GM18868 (cell line): Measurements from ENCODE around the gene SLC44A1.

Source experiments
- ATAC-seq: cut with Tn5 transposase; IDR thresholded peaks from one replicate; pipeline ENCODE4 v1.9.1; 2021; ENCODE audit warnings: mild to moderate bottlenecking, moderate library complexity; ENCODE audit not compliant: unreplicated experiment

The SLC44A1 gene

GRCh38 chr9:105331160-105331559 lies 86.7 kb downstream of the SLC44A1 start:
- no peak for ATAC-seq

- no peak for ATAC-seq
These were observed 87.3 kb downstream of the SLC44A1 start for GRCh38 chr9:105331755-105332154.

GRCh38 chr9:105332471-105332870 lies 88.0 kb downstream of the SLC44A1 start:
- no peak for ATAC-seq

GRCh38 chr9:105333076-105333475 lies 88.6 kb downstream of the SLC44A1 start:
- no peak for ATAC-seq

- no peak for ATAC-seq
These were observed 89.4 kb downstream of the SLC44A1 start for GRCh38 chr9:105333811-105334210.

DNA sequence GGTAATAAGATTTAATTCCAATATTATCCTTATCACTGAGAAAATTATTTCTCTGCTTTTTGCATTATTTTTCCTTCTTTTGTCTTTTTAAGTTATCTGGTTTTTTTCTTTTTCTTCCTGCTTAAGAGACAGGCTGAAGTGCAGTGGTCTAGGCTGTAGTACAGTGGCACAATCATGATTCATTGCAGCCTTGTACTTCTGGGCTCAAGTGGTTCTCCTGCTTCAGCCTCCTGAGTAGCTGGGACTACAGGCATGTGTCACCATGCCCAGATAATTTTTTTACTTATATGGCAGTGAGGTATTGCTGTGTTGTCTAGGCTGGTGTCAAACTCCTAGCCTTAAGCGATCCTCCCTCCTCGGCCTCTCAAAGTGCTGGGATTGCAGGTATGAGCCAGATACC lies 93.9 kb downstream of the SLC44A1 start:
- ATAC-seq = no peak

GRCh38 chr9:105339849-105340248 lies 95.4 kb downstream of the SLC44A1 start:
- ATAC-seq = no peak

GRCh38 chr9:105341434-105342146 lies 97.1 kb downstream of the SLC44A1 start:
- ATAC-seq = peak; percentile 90

- ATAC-seq = peak; percentile 20
These were observed 97.7 kb downstream of the SLC44A1 start for GRCh38 chr9:105342147-105342505.

DNA sequence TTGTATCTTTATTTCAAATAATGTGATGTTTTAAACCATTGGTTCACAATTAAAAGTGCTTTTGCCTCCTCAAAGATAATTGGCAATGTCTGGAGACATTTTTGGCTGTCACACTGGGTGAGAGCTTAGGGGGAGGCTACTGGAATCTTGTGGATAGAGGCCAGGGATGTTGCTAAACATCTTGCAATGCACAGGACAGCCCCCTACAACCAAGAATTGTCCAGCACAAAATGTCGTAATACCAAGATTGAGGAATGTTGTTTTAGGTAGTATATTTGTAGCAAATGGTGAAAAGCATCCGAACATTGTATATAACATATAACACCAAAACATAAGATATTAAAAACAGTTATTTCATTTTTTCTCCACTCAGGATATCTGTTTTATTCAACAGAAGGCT lies 99.8 kb downstream of the SLC44A1 start:
- ATAC-seq = no peak

DNA sequence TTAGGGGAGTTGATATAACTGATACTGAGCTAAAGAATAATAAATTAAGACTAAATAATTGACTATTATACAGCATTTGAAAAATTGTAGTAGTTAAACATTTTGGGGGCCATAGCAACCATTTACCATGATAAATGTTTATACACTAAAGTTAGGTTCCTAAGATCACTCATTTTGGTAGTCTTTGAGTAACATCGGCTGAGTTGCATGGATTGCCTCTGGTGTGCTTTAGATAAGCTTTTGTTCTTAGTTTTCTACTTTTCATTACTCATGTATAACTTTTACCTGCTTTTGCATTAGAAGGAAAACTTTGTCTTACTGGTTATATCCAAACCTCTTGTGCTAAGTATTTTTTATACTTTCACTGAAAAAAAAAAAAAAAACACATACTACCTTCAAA lies 101.2 kb downstream of the SLC44A1 start:
- ATAC-seq = no peak

DNA sequence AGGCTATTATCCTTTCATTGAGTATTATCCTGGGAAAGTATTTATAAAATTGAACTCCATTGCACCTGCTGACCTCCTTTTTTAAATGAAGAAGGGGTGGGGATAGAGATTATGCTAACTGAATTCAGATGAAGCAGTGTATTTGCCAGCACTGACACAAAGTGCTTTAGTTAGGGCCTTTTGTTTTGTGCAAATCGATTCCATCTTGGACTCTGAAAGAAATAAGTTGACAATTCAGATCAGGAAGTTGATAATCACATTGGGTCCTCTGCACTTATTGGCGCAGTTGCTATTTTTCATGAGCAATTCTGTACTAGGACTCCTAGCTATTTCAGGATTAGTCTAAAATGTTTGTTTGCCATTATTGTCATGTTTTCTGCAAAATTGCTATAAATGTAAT lies 101.8 kb downstream of the SLC44A1 start:
- no peak for ATAC-seq

DNA sequence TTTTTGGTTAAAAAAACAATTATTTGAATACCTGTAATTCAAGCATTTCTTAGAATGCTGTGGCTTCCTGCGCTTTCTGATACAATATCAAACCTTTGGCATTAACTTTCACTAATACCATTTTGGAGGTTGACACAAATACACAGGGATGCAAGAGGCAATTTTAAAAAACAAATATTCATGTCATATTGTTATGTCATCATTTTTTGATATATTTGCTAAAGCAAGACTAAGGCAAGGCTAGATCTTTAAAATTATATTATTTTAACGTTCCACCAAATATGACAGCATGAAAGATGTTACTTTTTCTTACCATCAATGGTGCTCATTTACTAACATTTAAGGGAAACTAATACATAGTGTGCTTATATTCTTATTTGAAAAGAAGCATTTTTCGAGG lies 110.0 kb downstream of the SLC44A1 start:
- no peak for ATAC-seq

DNA sequence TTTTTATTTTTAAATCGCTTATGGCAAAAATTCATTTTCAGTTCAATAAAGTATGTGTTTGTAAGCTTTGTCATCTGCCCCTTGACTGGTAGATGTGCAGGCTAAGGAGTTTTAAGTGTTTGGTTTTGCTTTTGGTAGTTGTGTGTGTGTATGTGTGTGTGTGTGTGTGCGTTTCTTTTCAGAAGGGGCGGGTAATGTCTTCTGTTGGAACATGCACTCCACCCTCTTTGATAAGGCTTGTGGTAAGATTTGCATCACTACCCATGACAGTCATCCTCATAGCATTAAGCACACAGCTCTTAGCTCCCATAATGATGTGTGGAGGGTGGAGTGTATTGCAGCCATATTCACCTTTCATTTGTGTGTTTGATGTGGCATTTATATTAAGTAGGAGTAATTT lies 111.3 kb downstream of the SLC44A1 start:
- ATAC-seq = peak; percentile 71

DNA sequence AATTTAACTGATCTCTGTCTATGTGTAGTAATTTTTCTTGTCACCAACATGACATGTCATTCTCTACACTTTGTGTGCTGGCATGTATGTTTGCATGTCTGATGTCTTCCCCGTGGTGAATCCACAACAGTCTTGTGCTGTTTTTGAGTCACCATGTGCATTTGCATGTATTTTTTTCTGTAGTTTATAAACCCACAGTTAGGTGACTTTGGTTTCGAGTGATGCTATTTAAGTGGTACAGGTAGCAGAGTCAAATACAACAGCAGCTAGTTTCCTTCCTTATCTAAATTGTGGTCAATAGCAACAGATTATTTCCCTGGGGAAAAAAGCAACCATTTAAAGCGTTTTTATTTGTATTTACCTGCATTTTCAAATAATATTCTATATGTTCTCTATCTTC lies 113.5 kb downstream of the SLC44A1 start:
- ATAC-seq = peak; percentile 87

- ATAC-seq = no peak
These were observed 115.4 kb downstream of the SLC44A1 start for GRCh38 chr9:105359892-105360291.

DNA sequence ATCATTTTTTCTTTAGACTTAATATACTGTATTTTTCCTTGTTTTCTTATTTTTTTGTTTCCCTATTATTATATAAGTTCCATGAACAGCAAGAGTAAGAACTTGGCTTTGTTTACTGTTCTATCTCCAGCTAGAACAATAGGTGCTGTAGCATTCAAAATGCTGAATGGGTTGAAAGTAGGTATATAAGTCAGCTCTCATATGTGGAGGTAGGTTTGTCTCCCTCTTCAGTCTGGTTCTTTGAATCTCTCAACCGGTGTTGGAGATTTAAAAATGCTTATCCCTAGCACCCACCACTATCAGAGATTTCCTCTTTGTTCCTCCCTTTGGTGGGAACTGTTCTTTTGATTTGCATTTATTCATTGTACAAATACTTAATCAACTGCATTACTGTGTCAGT lies 115.9 kb downstream of the SLC44A1 start:
- no peak for ATAC-seq

DNA sequence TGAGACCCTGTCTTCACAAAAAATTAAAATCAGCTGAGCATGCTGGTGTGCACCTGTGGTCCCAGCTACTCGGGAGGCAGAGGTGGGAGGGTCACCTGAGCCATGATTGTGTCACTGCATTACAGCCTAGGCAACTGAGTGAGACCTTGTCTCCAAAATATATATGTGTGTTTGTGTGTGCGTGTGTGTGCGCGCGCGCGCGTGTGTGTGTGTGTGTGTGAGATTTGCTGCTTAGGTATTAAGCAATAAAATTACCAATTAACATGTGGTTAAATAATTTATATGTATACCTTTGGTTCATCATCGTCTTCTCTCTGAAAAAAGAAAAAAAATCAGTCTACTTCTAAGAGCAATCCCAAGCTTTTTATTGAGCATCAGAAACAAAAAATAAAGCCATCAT lies 117.4 kb downstream of the SLC44A1 start:
- no peak for ATAC-seq

DNA sequence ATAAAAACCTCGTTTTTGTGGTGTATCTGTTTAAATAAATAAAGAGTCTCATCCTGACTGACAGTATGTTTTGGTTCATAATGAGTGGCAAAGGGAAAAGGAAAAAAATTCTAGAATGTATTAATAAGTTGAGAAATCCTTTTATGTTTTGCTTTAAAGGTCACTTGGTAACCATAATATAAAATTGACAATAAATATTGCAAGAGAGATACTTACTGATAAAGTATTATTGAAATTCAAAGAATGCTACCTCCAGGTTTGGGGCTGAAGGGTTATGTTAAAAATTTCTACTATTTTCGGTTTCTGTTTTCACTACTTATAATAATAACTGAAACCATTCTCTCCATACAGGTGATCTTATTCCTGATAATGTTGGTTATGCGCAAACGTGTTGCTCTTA lies 118.0 kb downstream of the SLC44A1 start:
- no peak for ATAC-seq

- no peak for ATAC-seq
These were observed 119.4 kb downstream of the SLC44A1 start for GRCh38 chr9:105363837-105364236.

- ATAC-seq = no peak
These were observed 125.5 kb downstream of the SLC44A1 start for GRCh38 chr9:105369911-105370310.

GRCh38 chr9:105373723-105374122 lies 129.3 kb downstream of the SLC44A1 start:
- no peak for ATAC-seq

DNA sequence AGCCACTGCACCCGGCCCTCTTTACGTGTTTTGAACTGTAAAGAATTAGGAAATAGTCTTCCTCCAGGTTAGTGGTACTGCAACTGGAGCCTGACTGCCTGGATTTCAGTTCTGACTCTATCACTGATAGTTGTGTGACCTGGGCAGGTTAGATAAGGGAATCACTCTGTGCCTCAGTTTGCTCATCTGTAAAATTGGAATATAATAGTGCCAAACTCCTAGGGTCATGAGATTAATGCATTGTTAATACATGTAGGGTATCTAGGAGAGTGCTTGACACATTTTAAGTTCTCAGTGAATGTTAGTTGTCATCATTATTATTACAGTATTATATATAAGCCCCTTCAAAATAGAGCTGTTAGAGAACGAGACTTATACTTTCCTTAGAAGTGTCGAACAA lies 130.9 kb downstream of the SLC44A1 start:
- ATAC-seq = no peak
